ENCODE data around the gene GALNT15.

The GALNT15 gene

DNA sequence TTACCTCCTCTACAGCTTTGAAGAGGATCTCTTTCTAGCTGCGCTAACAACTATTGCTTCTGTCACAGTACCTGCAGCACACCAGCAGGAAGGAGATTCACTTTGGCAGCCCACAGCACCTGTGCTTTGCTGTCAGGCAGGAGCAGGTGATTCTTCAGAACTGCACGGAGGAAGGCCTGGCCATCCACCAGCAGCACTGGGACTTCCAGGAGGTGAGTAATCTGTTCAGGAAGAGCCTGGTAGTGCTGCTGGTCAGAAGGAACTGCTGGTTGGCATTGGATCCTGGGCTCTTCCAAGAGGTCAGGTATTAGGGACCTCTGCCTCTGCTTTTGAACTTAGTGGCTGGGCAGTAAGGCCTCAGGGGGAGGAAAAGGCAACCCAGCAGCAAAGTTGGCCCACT, 48.1 kb downstream of the GALNT15 start:
- DNase-seq (ENCODE audit: low spot score): no peak
- in situ Hi-C loops (cut with MboI; ENCODE audit: low sequenced_read_pairs, unreplicated experiment): no loop called here
- TF ChIP-seq, protein P1, sequence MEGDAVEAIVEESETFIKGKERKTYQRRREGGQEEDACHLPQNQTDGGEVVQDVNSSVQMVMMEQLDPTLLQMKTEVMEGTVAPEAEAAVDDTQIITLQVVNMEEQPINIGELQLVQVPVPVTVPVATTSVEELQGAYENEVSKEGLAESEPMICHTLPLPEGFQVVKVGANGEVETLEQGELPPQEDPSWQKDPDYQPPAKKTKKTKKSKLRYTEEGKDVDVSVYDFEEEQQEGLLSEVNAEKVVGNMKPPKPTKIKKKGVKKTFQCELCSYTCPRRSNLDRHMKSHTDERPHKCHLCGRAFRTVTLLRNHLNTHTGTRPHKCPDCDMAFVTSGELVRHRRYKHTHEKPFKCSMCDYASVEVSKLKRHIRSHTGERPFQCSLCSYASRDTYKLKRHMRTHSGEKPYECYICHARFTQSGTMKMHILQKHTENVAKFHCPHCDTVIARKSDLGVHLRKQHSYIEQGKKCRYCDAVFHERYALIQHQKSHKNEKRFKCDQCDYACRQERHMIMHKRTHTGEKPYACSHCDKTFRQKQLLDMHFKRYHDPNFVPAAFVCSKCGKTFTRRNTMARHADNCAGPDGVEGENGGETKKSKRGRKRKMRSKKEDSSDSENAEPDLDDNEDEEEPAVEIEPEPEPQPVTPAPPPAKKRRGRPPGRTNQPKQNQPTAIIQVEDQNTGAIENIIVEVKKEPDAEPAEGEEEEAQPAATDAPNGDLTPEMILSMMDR (IDR thresholded peaks at IDR 0.05; ENCODE audit: borderline replicate concordance, control extremely low read depth, extremely low read depth, insufficient read depth, missing control alignments): no peak

DNA sequence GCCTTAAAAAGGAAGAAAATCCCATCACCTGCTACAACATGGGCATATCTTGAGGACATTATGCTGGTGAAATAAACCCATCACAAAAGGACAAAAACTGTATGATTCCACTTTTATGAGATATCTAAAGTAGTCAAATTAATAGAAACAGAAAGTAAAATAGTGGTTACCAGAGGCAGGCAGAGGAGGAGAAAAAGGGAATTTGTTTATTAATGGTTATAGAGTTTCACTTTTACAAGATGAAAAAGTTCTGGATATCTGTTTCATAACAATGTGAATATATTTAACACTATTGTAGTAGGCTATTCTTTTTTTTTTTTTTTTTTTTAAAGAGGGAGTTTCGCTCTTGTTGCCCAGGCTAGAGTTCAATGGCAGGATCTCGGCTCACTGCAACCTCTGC, 49.8 kb downstream of the GALNT15 start:
- in situ Hi-C loops (cut with MboI; ENCODE audit: low sequenced_read_pairs, unreplicated experiment): no loop called here
- TF ChIP-seq, protein P1 (IDR thresholded peaks at IDR 0.05; ENCODE audit: borderline replicate concordance, control extremely low read depth, extremely low read depth, insufficient read depth, missing control alignments): no peak
- DNase-seq (ENCODE audit: low spot score): no peak

DNA sequence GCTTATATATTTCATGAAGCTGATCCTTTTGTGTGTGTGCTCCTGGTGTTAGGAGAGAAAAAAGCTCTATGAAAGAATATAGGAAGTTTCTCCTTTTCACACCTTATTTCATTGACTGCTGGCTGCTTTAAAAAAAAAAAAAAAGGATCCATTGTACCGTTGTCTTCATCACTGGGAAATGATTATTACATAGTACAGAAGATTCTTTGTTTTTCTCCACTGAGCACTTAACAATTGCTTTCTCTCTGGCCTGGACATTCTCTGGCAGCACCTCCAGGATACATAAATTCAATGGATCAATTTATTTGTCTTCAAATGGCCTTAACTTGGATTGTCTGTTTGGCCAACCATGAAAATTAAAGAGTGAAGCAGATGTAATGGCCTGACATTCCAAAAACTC, 53.1 kb downstream of the GALNT15 start:
- TF ChIP-seq, protein P1 (IDR thresholded peaks at IDR 0.05; ENCODE audit: borderline replicate concordance, control extremely low read depth, extremely low read depth, insufficient read depth, missing control alignments): no peak
- in situ Hi-C loops (cut with MboI; ENCODE audit: low sequenced_read_pairs, unreplicated experiment): no loop called here
- DNase-seq (ENCODE audit: low spot score): no peak

DNA sequence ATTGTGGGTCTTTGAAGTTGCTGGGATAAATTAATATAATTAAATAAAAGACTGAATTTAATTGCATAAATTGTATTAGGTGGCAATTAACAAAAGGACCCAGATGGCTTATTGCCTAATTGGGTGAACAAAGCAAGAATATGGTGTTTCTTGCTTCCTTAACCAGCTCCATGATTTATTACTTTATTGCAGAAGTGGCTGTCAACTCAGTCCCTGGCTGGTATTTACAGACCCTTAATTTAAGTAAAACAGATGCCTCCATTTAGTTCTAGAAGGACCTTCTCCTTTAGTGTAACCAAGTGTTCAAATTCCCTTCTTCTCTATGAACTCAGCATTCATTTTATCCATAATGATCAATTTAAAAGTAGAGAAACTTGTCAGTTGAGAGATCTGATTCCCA, 55.2 kb downstream of the GALNT15 start:
- TF ChIP-seq, protein P1 (IDR thresholded peaks at IDR 0.05; ENCODE audit: borderline replicate concordance, control extremely low read depth, extremely low read depth, insufficient read depth, missing control alignments): no peak
- no peak for DNase-seq (ENCODE audit: low spot score)
- in situ Hi-C loops (cut with MboI; ENCODE audit: low sequenced_read_pairs, unreplicated experiment): no loop called here

DNA sequence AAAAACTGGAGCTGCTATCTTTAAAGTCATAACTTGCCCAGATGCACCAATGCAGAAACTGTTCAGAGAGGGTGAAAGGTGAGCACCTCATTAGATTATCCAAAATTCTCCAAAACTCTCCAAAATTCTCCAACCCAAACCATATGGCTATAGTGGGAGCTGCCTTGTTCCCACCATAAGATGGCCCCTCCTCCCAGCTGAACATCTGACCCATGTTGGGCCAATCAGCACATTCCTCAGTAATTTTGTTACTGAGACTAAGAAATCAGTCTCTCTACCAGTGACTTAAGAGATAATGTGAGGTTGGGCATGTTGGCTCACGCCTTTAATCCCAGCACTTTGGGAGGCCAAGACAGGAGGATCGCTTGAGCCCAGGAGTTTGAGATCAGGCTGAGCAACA, 57.5 kb downstream of the GALNT15 start:
- TF ChIP-seq, protein P1 (IDR thresholded peaks at IDR 0.05; ENCODE audit: borderline replicate concordance, control extremely low read depth, extremely low read depth, insufficient read depth, missing control alignments): no peak
- DNase-seq (ENCODE audit: low spot score): no peak
- in situ Hi-C loops (cut with MboI; ENCODE audit: low sequenced_read_pairs, unreplicated experiment): no loop called here

DNA sequence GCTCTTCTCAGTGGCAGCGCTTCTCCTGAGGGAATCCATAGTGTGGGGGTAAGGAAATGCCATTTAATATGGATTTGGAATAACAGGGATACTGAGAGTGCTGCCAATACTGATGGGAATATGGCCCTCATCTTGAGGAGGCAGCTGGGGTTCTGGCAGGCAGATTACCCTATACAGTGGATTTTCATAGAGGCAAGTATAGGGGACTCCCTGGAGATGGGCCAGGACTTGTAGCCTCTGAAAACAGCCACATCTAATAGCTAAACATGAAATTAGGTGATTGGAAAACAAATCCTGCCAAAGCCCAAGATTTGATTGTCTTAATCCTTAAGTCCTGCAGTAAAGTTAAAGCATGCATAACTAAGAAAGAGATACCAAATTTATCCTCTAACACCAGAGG, 59.3 kb downstream of the GALNT15 start:
- DNase-seq (ENCODE audit: low spot score): no peak
- TF ChIP-seq, protein P1 (IDR thresholded peaks at IDR 0.05; ENCODE audit: borderline replicate concordance, control extremely low read depth, extremely low read depth, insufficient read depth, missing control alignments): no peak
- in situ Hi-C loops (cut with MboI; ENCODE audit: low sequenced_read_pairs, unreplicated experiment): no loop called here

DNA sequence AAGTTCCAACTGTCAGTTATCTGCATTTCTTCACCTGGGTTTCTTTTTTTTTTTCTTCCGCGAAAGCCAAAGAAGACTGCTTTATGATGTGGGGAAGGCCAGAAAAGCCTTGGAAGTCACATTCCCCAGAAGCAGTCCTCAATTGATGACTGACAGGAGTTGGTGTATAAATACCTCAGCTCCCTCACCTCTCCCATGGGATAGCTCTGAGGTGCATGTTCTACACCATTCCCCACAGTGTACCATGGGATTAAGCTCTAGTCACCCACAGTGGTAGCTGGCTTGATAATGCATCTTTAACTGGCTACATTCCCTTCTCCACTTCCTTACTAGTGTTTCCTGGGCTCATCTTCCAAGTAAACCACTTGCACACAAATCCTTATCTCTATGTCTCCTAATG, 59.8 kb downstream of the GALNT15 start:
- TF ChIP-seq, protein P1 (IDR thresholded peaks at IDR 0.05; ENCODE audit: borderline replicate concordance, control extremely low read depth, extremely low read depth, insufficient read depth, missing control alignments): no peak
- DNase-seq (ENCODE audit: low spot score): no peak
- in situ Hi-C loops (cut with MboI; ENCODE audit: low sequenced_read_pairs, unreplicated experiment): no loop called here
